ENCODE results near the gene PEPD.

PEPD gene

DNA sequence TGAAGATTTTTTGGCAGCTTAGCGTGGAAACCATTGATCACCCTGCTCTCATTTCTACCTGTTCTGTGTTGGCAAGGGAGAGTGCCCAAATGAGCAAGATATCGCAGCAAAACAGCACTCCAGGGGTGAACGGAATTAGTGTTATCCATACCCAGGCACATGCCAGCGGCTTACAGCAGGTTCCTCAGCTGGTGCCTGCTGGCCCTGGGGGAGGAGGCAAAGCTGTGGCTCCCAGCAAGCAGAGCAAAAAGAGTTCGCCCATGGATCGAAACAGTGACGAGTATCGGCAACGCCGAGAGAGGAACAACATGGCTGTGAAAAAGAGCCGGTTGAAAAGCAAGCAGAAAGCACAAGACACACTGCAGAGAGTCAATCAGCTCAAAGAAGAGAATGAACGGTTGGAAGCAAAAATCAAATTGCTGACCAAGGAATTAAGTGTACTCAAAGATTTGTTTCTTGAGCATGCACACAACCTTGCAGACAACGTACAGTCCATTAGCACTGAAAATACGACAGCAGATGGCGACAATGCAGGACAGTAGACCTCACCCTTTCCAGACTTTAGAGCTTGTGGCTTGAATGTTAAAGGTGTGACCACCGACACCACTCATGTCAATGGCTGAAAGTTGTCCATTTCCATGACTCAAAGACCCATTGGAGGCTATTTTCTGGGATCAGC, 142.3 kb downstream of the PEPD start:
- Histone ChIP-seq H4K20me1 (ENCODE audit: insufficient read depth, low read length) (peaks cover 27% of the 10 kb centered on the region), H3K79me2 (ENCODE audit: low read length) (peaks cover 97% of the 10 kb centered on the region), H3K4me3 (ENCODE audit: low read length) (no peak overlapping the region), H3K27me3 (replicated peaks; ENCODE audit: insufficient read depth, low read length) (no peaks in the 10 kb centered on the region), H3F3A (ENCODE audit: insufficient read depth, low read length) (no peaks in the 10 kb centered on the region), H3K36me3 (replicated peaks; ENCODE audit: insufficient read depth, low read length) (peaks cover 9% of the 10 kb centered on the region; the same call in 1 of the 2 replicates), H3K9me2 (replicated peaks; ENCODE audit: insufficient read depth, low read length) (no peaks in the 10 kb centered on the region), H3K27ac (ENCODE audit: low read length) (no peak overlapping the region), H2AFZ (ENCODE audit: low read length) (no peak overlapping the region), H3K9ac (ENCODE audit: low read length) (no peak overlapping the region), H3K4me1 (ENCODE audit: low read length) (peaks cover 4% of the 10 kb centered on the region; the same call in 1 of the 2 replicates), H3K9me3 (replicated peaks; ENCODE audit: insufficient read depth, low read length) (no peaks in the 10 kb centered on the region), H3K4me2 (ENCODE audit: low read depth, low read length) (no peak overlapping the region)
- DNase-seq: no peak
- TF ChIP-seq, protein P1, sequence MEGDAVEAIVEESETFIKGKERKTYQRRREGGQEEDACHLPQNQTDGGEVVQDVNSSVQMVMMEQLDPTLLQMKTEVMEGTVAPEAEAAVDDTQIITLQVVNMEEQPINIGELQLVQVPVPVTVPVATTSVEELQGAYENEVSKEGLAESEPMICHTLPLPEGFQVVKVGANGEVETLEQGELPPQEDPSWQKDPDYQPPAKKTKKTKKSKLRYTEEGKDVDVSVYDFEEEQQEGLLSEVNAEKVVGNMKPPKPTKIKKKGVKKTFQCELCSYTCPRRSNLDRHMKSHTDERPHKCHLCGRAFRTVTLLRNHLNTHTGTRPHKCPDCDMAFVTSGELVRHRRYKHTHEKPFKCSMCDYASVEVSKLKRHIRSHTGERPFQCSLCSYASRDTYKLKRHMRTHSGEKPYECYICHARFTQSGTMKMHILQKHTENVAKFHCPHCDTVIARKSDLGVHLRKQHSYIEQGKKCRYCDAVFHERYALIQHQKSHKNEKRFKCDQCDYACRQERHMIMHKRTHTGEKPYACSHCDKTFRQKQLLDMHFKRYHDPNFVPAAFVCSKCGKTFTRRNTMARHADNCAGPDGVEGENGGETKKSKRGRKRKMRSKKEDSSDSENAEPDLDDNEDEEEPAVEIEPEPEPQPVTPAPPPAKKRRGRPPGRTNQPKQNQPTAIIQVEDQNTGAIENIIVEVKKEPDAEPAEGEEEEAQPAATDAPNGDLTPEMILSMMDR (IDR thresholded peaks at IDR 0.05; ENCODE audit: low read length): no peak
- TF ChIP-seq EZH2phosphoT487 (IDR thresholded peaks at IDR 0.05; ENCODE audit: low read length) (no peak), EZH2 (optimal IDR thresholded peaks at IDR 0.05; ENCODE audit: low read depth, low read length) (no peak)

DNA sequence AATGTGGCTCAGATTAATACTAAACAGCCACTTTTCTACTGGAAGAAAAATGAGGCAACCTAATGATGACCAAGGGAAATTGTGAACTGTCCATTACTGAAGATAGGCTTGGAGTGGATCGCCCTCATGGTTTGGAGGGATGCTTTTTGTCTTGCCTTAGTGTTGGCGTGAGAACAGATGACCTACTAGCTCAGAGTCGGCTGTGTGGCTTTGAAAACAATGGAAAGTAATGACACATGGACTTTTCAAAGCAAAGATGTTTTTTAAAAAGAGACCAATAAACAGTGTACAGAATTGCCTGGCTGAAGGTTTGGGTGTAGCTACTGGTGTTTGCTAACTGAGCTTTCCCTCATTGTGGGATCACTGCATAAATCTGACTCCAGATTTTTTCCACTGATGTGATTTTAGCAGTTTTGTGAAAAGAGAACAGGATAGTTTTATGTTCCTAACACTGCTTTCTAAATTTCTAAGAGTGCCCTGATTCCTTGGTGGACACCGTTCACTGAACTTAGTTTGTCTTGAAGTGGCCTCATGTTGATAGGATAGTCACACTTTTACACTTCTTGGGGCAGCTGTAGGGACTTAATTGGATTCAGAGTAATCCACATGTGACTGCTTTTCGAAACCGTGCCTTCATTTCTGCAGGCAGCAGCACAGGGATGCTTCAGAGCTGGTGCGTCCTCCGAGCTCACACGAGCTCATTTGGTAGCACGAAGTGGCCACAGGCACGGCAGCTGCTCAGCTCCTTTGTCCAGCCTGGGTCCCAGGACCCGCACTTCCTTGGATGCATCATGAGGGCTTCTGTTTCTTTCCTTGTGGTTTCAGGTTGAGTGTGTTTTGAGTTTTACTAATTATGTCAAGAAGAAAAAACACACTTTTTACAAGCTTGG, 143.8 kb downstream of the PEPD start:
- H3K27me3 ChIP-seq (replicated peaks; ENCODE audit: insufficient read depth, low read length): no peaks in the 10 kb centered on the region
- no peak overlapping the region for H3K27ac ChIP-seq (ENCODE audit: low read length)
- H3K4me3 ChIP-seq (ENCODE audit: low read length): no peak overlapping the region
- H3K36me3 ChIP-seq (replicated peaks; ENCODE audit: insufficient read depth, low read length): peaks cover 9% of the 10 kb centered on the region; the same call in 1 of the 2 replicates
- no peaks in the 10 kb centered on the region for H3K9me2 ChIP-seq (replicated peaks; ENCODE audit: insufficient read depth, low read length)
- TF ChIP-seq EZH2 (optimal IDR thresholded peaks at IDR 0.05; ENCODE audit: low read depth, low read length) (no peak), EZH2phosphoT487 (IDR thresholded peaks at IDR 0.05; ENCODE audit: low read length) (no peak)
- TF ChIP-seq, protein P1 (IDR thresholded peaks at IDR 0.05; ENCODE audit: low read length): no peak
- no peak for DNase-seq
- no peaks in the 10 kb centered on the region for H3K9me3 ChIP-seq (replicated peaks; ENCODE audit: insufficient read depth, low read length)
- no peak overlapping the region for H3K4me2 ChIP-seq (ENCODE audit: low read depth, low read length)
- H3K79me2 ChIP-seq (ENCODE audit: low read length): peaks cover 85% of the 10 kb centered on the region
- H3F3A ChIP-seq (ENCODE audit: insufficient read depth, low read length): peaks cover 4% of the 10 kb centered on the region
- peaks cover 24% of the 10 kb centered on the region for H4K20me1 ChIP-seq (ENCODE audit: insufficient read depth, low read length)
- H3K9ac ChIP-seq (ENCODE audit: low read length): no peak overlapping the region
- no peak overlapping the region for H2AFZ ChIP-seq (ENCODE audit: low read length)
- H3K4me1 ChIP-seq (ENCODE audit: low read length): peaks cover 4% of the 10 kb centered on the region; the same call in 1 of the 2 replicates

DNA sequence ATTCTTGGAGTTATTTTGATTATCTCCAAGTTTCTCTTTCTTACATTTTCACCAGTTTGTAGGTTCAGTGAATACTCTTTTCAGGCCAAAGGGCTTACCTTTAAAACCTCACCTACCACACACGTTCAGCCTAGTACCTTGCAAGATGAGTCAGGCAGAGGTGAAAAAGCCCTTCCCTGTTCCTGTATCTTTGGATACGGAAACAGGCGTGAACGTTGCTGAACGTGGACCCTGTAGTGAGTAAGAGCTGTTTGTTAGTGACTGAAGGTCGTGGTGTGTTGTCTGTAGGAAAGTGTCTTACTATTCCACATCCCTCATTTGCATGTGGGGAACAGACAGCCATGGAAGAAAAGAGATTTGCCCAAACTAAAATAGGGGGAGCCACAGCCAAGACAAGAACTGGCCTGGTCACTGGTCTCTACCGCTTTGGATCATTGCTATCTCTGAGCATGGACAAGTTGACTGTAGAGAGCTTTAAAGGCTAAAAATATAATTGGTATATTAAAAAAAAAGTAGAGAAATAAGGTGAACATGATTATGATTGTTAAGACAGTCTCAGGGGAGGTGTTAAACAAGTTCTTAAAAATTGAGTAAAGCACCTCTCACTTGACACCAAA, 144.5 kb downstream of the PEPD start:
- no peak overlapping the region for H3K4me2 ChIP-seq (ENCODE audit: low read depth, low read length)

More for the DNA sequence above, 144.5 kb downstream of the PEPD start:
- Histone ChIP-seq H3K9me3 (replicated peaks; ENCODE audit: insufficient read depth, low read length) (no peaks in the 10 kb centered on the region), H3F3A (ENCODE audit: insufficient read depth, low read length) (peaks cover 9% of the 10 kb centered on the region), H3K27ac (ENCODE audit: low read length) (no peak overlapping the region), H3K9ac (ENCODE audit: low read length) (no peak overlapping the region), H3K4me1 (ENCODE audit: low read length) (peaks cover 4% of the 10 kb centered on the region; the same call in 1 of the 2 replicates), H3K27me3 (replicated peaks; ENCODE audit: insufficient read depth, low read length) (no peaks in the 10 kb centered on the region), H2AFZ (ENCODE audit: low read length) (no peak overlapping the region), H4K20me1 (ENCODE audit: insufficient read depth, low read length) (peaks cover 24% of the 10 kb centered on the region), H3K4me3 (ENCODE audit: low read length) (no peak overlapping the region), H3K36me3 (replicated peaks; ENCODE audit: insufficient read depth, low read length) (peaks cover 9% of the 10 kb centered on the region; the same call in 1 of the 2 replicates), H3K9me2 (replicated peaks; ENCODE audit: insufficient read depth, low read length) (no peaks in the 10 kb centered on the region), H3K79me2 (ENCODE audit: low read length) (peaks cover 80% of the 10 kb centered on the region)
- no peak for DNase-seq
- TF ChIP-seq, protein P1 (IDR thresholded peaks at IDR 0.05; ENCODE audit: low read length): no peak
- TF ChIP-seq EZH2phosphoT487 (IDR thresholded peaks at IDR 0.05; ENCODE audit: low read length) (no peak), EZH2 (optimal IDR thresholded peaks at IDR 0.05; ENCODE audit: low read depth, low read length) (no peak)
